ENCODE measurements around the gene FAM234A. TPM values are rescaled to one million over a fixed set of nuclear protein-coding genes. Genes with fewer than 3 reads are reported as not detected.

Gene FAM234A
- total RNA-seq, 1 experiment from 2014 or later: 94.9 TPM

- H3K27ac Mint-ChIP-seq: peak overlapping the region in 2 of 3 experiments; percentile 42 to 77; a peak in 5 of 7 replicates
- no peak overlapping the region for H3K9ac ChIP-seq (ENCODE audit: extremely low read depth, insufficient read length, low read length)
These were observed 42.8 kb upstream of the FAM234A start for GRCh38 chr16:191831-192230.

More at GRCh38 chr16:191831-192230, 42.8 kb upstream of the FAM234A start:
- Histone ChIP-seq H3K4ac (ENCODE audit: low read depth, low read length) (no peak overlapping the region), H3K18ac (ENCODE audit: insufficient read length, low read depth, low read length) (no peak overlapping the region), H2AK5ac (ENCODE audit: insufficient read length, low read length) (no peak overlapping the region), H3K4me2 (ENCODE audit: insufficient read depth, insufficient read length, low read length) (no peak overlapping the region), H2BK120ac (ENCODE audit: low read depth, low read length, poor library complexity, severe bottlenecking) (no peak overlapping the region), H3K56ac (ENCODE audit: insufficient read length, low read depth, low read length) (no peak overlapping the region), H4K5ac (ENCODE audit: insufficient read length, low read depth, low read length) (no peak overlapping the region), H3K79me1 (ENCODE audit: insufficient read depth, low read depth, low read length, poor library complexity, severe bottlenecking) (no peaks in the 10 kb centered on the region), H4K20me1 (ENCODE audit: control insufficient read depth, insufficient read depth, insufficient read length) (no peaks in the 10 kb centered on the region), H2AFZ (ENCODE audit: low read length) (no peak overlapping the region), H2BK5ac (ENCODE audit: insufficient read length, low read length) (no peak overlapping the region), H2BK15ac (ENCODE audit: low read depth, low read length) (no peak overlapping the region), H3K9me3 (ENCODE audit: control insufficient read depth, low read depth, low read length) (no peaks in the 10 kb centered on the region), H3K23me2 (ENCODE audit: insufficient read length, low read depth, low read length, poor library complexity, severe bottlenecking) (no peaks in the 10 kb centered on the region), H3K23ac (ENCODE audit: insufficient read length, low read depth, low read length) (no peak overlapping the region), H3K4me1 (ENCODE audit: insufficient read depth, low read length) (no peaks in the 10 kb centered on the region), H2BK20ac (ENCODE audit: low read depth, low read length, poor library complexity, severe bottlenecking) (no peak overlapping the region), H3K14ac (ENCODE audit: insufficient read depth, low read length) (no peak overlapping the region), H3T11ph (ENCODE audit: low read length) (no peak overlapping the region), H3K27me3 (ENCODE audit: insufficient read depth, low read length) (no peaks in the 10 kb centered on the region), H4K8ac (replicated peaks; ENCODE audit: insufficient read length, low read depth, low read length) (no peak overlapping the region), H3K79me2 (ENCODE audit: insufficient read depth, low read length) (no peaks in the 10 kb centered on the region), H4K91ac (ENCODE audit: insufficient read length, low read depth, low read length) (no peak overlapping the region), H3K27ac (ENCODE audit: insufficient read length, low read depth, low read length) (no peak overlapping the region), H2BK12ac (ENCODE audit: insufficient read length, low read depth, low read length) (no peak overlapping the region)
- H3K27me3 Mint-ChIP-seq (ENCODE audit: low read depth): 0 out of 2 replicates have a peak, but pooled peaks cover 1% of the 10 kb centered on the region
- H3K9me3 Mint-ChIP-seq: no peaks in the 10 kb centered on the region
- H3K36me3 Mint-ChIP-seq (ENCODE audit: insufficient read depth in 1 of 3, low read depth in 3 of 3): peaks cover 54 to 92% (median 81%) of the 10 kb centered on the region in 3 experiments
- no CpG with 5 or more reads among the region's 4 CpGs for WGBS (ENCODE audit: extremely low coverage, insufficient read length, low lambda C conversion rate)
- H3K4me3 Mint-ChIP-seq: no peak overlapping the region
- no peaks in the 10 kb centered on the region for H3K4me1 Mint-ChIP-seq
- DNase-seq: no peak
- TF ChIP-seq CTCF (conservative IDR thresholded peaks at IDR 0.05): no peak

All from H9 (cell line).